GM10847 (cell line): ENCODE measurements around the gene FOXN4.

Experiments
- POLR2A ChIP-seq: IDR thresholded peaks from 2 replicates; pipeline ENCODE4 v1.6.1; 2011; ENCODE audit not compliant: insufficient read length; ENCODE audit errors: extremely low read depth

Gene FOXN4

GRCh38 chr12:109236257-109236656, 72.8 kb downstream of the FOXN4 start:
- no peak for TF ChIP-seq POLR2A

DNA sequence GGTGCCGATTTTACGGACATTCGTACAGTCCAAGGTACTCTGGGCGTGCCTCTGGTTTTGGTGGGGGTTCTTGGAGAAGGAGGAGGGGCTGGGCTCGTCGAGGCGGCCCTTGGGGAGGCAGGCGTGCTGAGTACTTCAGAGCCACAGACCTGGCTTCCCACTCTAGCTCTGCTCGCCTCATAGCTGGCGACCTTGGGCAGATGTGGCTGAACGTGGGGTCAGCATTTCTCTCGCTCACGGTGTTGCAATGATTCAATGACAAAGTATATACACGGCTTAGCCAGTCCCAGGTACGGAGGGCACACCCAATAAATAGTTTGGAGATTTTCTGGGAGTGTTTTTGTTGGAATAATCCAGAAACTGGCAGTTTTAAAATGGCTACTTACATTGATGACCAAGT, 75.1 kb downstream of the FOXN4 start:
- TF ChIP-seq POLR2A = no peak

DNA sequence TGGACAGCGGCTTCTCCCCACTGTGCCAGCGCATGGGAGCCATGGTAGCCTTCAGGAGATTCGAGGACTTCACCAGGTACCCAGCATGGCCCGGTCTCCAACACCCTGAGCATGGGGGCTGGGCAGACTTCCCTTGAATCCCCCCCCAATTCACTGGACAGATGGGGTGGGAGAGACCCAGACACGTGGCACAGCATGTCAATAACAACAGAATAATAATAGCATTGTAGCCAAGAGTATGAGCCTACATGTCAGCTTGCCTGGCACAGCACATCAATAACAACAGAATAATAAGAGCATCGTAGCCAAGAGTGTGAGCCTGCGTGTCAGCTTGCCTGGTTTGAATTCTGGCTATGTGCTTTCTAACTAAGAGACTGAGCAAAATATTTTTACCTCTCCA, 76.4 kb downstream of the FOXN4 start:
- no peak for TF ChIP-seq POLR2A

- TF ChIP-seq POLR2A = no peak
These were observed 78.9 kb downstream of the FOXN4 start for GRCh38 chr12:109230193-109230592.

GRCh38 chr12:109228664-109229063, 80.4 kb downstream of the FOXN4 start:
- TF ChIP-seq POLR2A = no peak
